Measurements from ENCODE around the gene CLCN2. TPM values are rescaled to one million over a fixed set of nuclear protein-coding genes. Genes with fewer than 3 reads are reported as not detected.

CLCN2 gene
- polyA plus RNA-seq, 2 of the 4 experiments (the other 2 are of a cell fraction): 2.2 to 5.4 TPM

DNA sequence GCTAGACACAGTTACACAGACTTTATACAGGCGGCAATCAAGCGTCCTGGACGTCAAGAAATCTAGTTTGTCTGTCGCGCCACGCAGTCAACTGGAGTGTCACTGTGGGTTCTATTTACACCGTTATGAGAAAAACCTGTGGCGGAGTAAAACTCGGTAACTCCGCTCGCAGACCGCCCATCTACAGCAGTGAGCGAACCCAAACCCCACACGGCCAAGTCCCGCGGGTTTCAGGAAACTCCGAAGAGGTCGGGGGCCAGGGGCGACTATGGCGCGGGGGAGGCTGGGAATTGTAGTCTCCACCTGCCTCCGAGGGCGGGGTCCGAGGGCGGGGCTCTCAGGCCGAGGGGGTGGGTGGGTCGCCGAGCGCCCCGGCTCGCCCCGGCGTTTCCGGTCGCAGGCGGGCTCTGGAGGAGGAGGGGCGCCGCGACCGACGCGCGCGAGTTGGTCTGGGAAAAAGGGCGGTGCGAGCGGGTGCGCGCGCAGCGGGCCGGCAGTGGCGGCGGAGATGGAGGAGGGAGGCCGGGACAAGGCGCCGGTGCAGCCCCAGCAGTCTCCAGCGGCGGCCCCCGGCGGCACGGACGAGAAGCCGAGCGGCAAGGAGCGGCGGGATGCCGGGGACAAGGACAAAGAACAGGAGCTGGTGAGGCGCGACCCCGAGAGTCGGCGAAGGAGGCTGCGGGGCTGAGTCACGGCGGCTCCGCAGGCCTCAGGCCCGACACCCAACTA lies 62.5 kb downstream of the CLCN2 start, which contains the start of gene PSMD2 (continued):
- TF ChIP-seq SMC3 (IDR thresholded peaks at IDR 0.05) (no peak), HOXB5 (CRISPR knock-in tag; IDR thresholded peaks at IDR 0.05) (no peak), HES2 (IDR thresholded peaks at IDR 0.05) (no peak), NFE2L2 (conservative IDR thresholded peaks at IDR 0.05; ENCODE audit: low read length) (no peak), RAD21 (conservative IDR thresholded peaks at IDR 0.05 in 1 of 2, IDR thresholded peaks at IDR 0.05 in 1 of 2) (no peak), ZNF302 (CRISPR knock-in tag; IDR thresholded peaks at IDR 0.05) (no peak), NR3C1 (IDR thresholded peaks at IDR 0.05) (no peak), PHF8 (IDR thresholded peaks at IDR 0.05; ENCODE audit: borderline replicate concordance, low read depth) (peak; percentile 39; the same call in 1 of the 2 replicates), SREBF2 (IDR thresholded peaks at IDR 0.05) (no peak), ESRRA (IDR thresholded peaks at IDR 0.05; ENCODE audit: borderline replicate concordance, low read length) (no peak), CHD2 (IDR thresholded peaks at IDR 0.05; ENCODE audit: low read length, partially characterized antibody) (peak; percentile 81), CEBPB (IDR thresholded peaks at IDR 0.05) (no peak), RCOR1 (IDR thresholded peaks at IDR 0.05; ENCODE audit: low read depth, low read length) (no peak), FOSB (CRISPR knock-in tag; IDR thresholded peaks at IDR 0.05) (no peak), TFCP2L1 (CRISPR knock-in tag; IDR thresholded peaks at IDR 0.05) (no peak), GATA3 (IDR thresholded peaks at IDR 0.05; ENCODE audit: borderline replicate concordance) (no peak), PBX3 (IDR thresholded peaks at IDR 0.05) (no peak), RARB (CRISPR knock-in tag; IDR thresholded peaks at IDR 0.05) (no peak), BCL3 (IDR thresholded peaks at IDR 0.05) (peak; percentile 73; the same call in 2 of the 3 replicates), MYC (IDR thresholded peaks at IDR 0.05; ENCODE audit: borderline replicate concordance, low read length) (no peak), RFX5 (IDR thresholded peaks at IDR 0.05) (no peak), CTCF (IDR thresholded peaks at IDR 0.05) (no peak)
- TF ChIP-seq, protein P1, sequence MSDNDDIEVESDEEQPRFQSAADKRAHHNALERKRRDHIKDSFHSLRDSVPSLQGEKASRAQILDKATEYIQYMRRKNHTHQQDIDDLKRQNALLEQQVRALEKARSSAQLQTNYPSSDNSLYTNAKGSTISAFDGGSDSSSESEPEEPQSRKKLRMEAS (IDR thresholded peaks at IDR 0.05): peak; percentile 45; the same call in 1 of the 2 replicates

GRCh38 chr3:184296616-184297015 lies 64.8 kb downstream of the CLCN2 start:
- H3K27ac ChIP-seq: no peak overlapping the region
- H3K4me1 ChIP-seq: peaks cover 9% of the 10 kb centered on the region; the same call in 2 of the 3 replicates
- H3K9me3 ChIP-seq: no peaks in the 10 kb centered on the region
- H3K4me3 ChIP-seq: no peak overlapping the region
- DNase-seq (ENCODE audit: low read depth in 1 of 2, low spot score in 1 of 2): no peak
- no peak for ATAC-seq
- CTCF ChIA-PET: interaction anchor here (0.6 kb wide), 1 partner anchor 1060 kb away, joined by 3 read pairs; no protein-coding TSS in a partner anchor
- no peak for FAIRE-seq
- 83% methylated on average over 6 of the region's 7 CpGs for WGBS (ENCODE audit: missing lambda C conversion rate)
- POLR2A ChIA-PET: no interaction called here
- H3K4me2 ChIP-seq: no peak overlapping the region
- TF ChIP-seq ATOH8 (CRISPR knock-in tag; IDR thresholded peaks at IDR 0.05; ENCODE audit: low read depth): no peak
- no peak for TF ChIP-seq KDM1A (IDR thresholded peaks at IDR 0.05; ENCODE audit: low read depth)
- TF ChIP-seq FOSB (CRISPR knock-in tag; IDR thresholded peaks at IDR 0.05): no peak
- TF ChIP-seq BHLHE40 (IDR thresholded peaks at IDR 0.05; ENCODE audit: low read depth, low read length): no peak
- no peak for TF ChIP-seq HOXB5 (CRISPR knock-in tag; IDR thresholded peaks at IDR 0.05)
- TF ChIP-seq BCL3 (IDR thresholded peaks at IDR 0.05): no peak
- TF ChIP-seq TP53 (CRISPR knock-in tag; IDR thresholded peaks at IDR 0.05): no peak
- no peak for TF ChIP-seq TFCP2L1 (CRISPR knock-in tag; IDR thresholded peaks at IDR 0.05)
- no peak for TF ChIP-seq RARB (CRISPR knock-in tag; IDR thresholded peaks at IDR 0.05)
- TF ChIP-seq, protein P2, sequence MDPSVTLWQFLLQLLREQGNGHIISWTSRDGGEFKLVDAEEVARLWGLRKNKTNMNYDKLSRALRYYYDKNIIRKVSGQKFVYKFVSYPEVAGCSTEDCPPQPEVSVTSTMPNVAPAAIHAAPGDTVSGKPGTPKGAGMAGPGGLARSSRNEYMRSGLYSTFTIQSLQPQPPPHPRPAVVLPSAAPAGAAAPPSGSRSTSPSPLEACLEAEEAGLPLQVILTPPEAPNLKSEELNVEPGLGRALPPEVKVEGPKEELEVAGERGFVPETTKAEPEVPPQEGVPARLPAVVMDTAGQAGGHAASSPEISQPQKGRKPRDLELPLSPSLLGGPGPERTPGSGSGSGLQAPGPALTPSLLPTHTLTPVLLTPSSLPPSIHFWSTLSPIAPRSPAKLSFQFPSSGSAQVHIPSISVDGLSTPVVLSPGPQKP (IDR thresholded peaks at IDR 0.05; ENCODE audit: low read depth, low read length): no peak
- no peak for TF ChIP-seq HOXA7 (CRISPR knock-in tag; IDR thresholded peaks at IDR 0.05)
- no peak for TF ChIP-seq SMC3 (IDR thresholded peaks at IDR 0.05)

Measured in A549 (cell line).